ENCODE results near the gene ANGPTL4.

The ANGPTL4 gene

DNA sequence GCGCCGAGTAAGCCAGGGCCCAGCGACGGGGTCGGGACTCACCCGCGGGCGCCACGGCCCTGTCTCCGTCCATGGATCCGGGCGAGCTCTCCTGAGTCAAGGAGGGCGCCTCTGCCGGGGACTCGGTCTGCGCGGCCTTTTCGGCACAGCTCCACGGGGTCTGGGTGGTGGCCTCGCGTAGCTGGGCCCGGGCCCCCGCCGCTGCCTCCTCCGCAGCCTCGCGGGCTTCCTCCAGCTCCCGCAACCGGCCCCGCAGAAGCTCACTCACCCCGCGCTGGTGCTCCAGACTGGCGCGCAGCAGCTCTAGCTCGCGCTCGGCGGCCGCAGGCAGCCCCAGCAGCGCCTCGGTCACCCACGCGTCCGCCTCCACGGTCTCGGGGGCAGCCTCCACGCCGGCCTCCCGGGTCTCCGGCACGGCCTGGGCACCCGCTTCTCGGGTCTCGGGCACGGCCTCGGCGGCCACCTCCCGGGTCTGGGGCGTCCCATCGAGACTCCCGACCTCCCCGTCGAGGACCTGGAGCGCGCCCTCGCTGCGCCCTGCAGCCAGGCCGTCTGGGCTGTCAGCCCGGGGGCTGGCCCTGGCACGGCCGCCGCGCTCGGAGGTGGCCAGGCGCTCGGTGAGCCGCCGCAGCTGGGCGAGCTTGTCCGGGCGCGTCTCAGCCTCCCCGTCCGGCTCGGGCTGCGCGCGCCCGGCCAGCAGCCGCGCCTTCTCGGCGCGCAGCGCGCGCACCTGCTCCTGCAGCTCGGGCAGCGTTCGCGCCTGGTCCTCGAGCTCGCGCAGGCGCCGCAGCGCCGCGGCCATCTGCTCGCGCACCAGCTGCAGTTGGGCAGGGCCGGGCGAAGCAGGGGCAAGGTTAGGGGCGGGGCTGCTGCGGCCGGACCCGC, 29.3 kb upstream of the ANGPTL4 start:
- DNase-seq (ENCODE audit: low read depth, low spot score), result no peak
- POLR2A ChIA-PET, result interaction anchor here (1.0 to 1.9 kb wide), 2 partner anchors 13 to 179 kb away, joined by 3 to 10 read pairs; partner anchors contain the start of genes NDUFA7, RPS28 and ZNF414
- TF ChIP-seq, protein P1, sequence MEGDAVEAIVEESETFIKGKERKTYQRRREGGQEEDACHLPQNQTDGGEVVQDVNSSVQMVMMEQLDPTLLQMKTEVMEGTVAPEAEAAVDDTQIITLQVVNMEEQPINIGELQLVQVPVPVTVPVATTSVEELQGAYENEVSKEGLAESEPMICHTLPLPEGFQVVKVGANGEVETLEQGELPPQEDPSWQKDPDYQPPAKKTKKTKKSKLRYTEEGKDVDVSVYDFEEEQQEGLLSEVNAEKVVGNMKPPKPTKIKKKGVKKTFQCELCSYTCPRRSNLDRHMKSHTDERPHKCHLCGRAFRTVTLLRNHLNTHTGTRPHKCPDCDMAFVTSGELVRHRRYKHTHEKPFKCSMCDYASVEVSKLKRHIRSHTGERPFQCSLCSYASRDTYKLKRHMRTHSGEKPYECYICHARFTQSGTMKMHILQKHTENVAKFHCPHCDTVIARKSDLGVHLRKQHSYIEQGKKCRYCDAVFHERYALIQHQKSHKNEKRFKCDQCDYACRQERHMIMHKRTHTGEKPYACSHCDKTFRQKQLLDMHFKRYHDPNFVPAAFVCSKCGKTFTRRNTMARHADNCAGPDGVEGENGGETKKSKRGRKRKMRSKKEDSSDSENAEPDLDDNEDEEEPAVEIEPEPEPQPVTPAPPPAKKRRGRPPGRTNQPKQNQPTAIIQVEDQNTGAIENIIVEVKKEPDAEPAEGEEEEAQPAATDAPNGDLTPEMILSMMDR (IDR thresholded peaks at IDR 0.05; ENCODE audit: insufficient read depth, low read length, missing control alignments), result no peak
- CTCF ChIA-PET, result interaction anchor here (0.7 to 2.5 kb wide), 6 partner anchors 10 to 247 kb away, joined by 3 to 14 read pairs (median 5); no protein-coding TSS in a partner anchor
- H3K4me3 ChIP-seq (ENCODE audit: low read depth, low read length), result no peak overlapping the region

- TF ChIP-seq, protein P1 (IDR thresholded peaks at IDR 0.05; ENCODE audit: insufficient read depth, low read length, missing control alignments), result no peak
- ChIA-PET CTCF (interaction anchor here (0.7 to 2.5 kb wide), 5 partner anchors 12 to 246 kb away, joined by 3 to 14 read pairs (median 5); no protein-coding TSS in a partner anchor), POLR2A (interaction anchor here (1.0 to 1.9 kb wide), 2 partner anchors 14 to 178 kb away, joined by 3 to 10 read pairs; partner anchors contain the start of genes NDUFA7, RPS28 and ZNF414)
- H3K4me3 ChIP-seq (ENCODE audit: low read depth, low read length), result no peak overlapping the region
- no peak for DNase-seq (ENCODE audit: low read depth, low spot score)
Observed at GRCh38 chr19:8335343-8336071, 28.4 kb upstream of the ANGPTL4 start.

DNA sequence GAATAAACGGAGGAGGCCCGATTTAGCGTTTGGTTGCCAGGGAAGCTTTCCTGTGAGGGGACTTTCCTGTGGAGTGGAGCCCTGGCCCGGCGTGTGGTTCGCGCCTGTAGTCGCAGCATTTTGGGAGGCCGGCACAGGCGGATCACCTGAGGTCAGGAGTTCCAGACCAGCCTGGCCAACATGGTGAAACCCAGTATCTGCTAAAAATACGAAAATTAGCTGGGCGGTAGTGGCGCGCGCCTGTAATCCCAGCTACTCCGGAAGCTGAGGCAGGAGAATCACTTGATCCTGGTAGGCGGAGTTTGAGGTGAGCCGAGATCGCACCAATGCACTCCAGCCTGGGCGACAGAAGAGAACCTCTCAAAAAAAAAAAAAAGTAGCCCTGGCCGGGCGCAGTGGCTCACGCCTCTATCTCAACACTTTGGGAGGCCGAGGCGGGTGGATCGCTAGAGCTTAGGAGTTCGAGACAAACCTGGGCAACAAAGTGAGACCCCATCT, 27.8 kb upstream of the ANGPTL4 start:
- TF ChIP-seq, protein P1 (IDR thresholded peaks at IDR 0.05; ENCODE audit: insufficient read depth, low read length, missing control alignments), result no peak
- ChIA-PET POLR2A (interaction anchor here (1.0 kb wide), 1 partner anchor 109 kb away, joined by 3 read pairs; the partner anchor contains the start of gene HNRNPM), CTCF (interaction anchor here (0.9 to 1.7 kb wide), 3 partner anchors 12 to 59 kb away, joined by 3 to 5 read pairs (median 3); no protein-coding TSS in a partner anchor)
- no peak for DNase-seq (ENCODE audit: low read depth, low spot score)
- H3K4me3 ChIP-seq (ENCODE audit: low read depth, low read length), result no peak overlapping the region

- DNase-seq (ENCODE audit: low read depth, low spot score), result no peak
- H3K4me3 ChIP-seq (ENCODE audit: low read depth, low read length), result no peak overlapping the region
- POLR2A ChIA-PET, result interaction anchor here (1.0 kb wide), 1 partner anchor 108 kb away, joined by 3 read pairs; the partner anchor contains the start of gene HNRNPM
- CTCF ChIA-PET, result interaction anchor here (0.9 to 1.0 kb wide), 2 partner anchors 17 to 59 kb away, joined by 3 read pairs; no protein-coding TSS in a partner anchor
- TF ChIP-seq, protein P1 (IDR thresholded peaks at IDR 0.05; ENCODE audit: insufficient read depth, low read length, missing control alignments), result no peak
Observed at GRCh38 chr19:8336660-8337059, 27.3 kb upstream of the ANGPTL4 start.

- POLR2A ChIA-PET, result no interaction called here
- no peak overlapping the region for H3K4me3 ChIP-seq (ENCODE audit: low read depth, low read length)
- TF ChIP-seq, protein P1 (IDR thresholded peaks at IDR 0.05; ENCODE audit: insufficient read depth, low read length, missing control alignments), result no peak
- CTCF ChIA-PET, result interaction anchor here (2.4 kb wide), 1 partner anchor 16 kb away, joined by 13 read pairs; no protein-coding TSS in a partner anchor
- DNase-seq (ENCODE audit: low read depth, low spot score), result no peak
Observed at GRCh38 chr19:8337728-8338127, 26.2 kb upstream of the ANGPTL4 start.

All from AG04449 (cell line).